Measurements from ENCODE around the gene SLC9A9.

SLC9A9 gene

GRCh38 chr3:143650827-143651226 lies 197.4 kb downstream of the SLC9A9 start:
- no peak for DNase-seq (ENCODE audit: low read depth)
- TF ChIP-seq POLR2A (IDR thresholded peaks at IDR 0.05; ENCODE audit: extremely low read depth, insufficient read length), result no peak
- TF ChIP-seq CTCF (IDR thresholded peaks at IDR 0.05; ENCODE audit: low read depth, low read length), result no peak
- TF ChIP-seq, protein P1, sequence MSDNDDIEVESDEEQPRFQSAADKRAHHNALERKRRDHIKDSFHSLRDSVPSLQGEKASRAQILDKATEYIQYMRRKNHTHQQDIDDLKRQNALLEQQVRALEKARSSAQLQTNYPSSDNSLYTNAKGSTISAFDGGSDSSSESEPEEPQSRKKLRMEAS (IDR thresholded peaks at IDR 0.05; ENCODE audit: low read depth, low read length), result no peak
- TF ChIP-seq MYC (IDR thresholded peaks at IDR 0.05; ENCODE audit: low read depth, low read length), result no peak
- no peak overlapping the region for H3K4me3 ChIP-seq (ENCODE audit: low read depth, low read length)

DNA sequence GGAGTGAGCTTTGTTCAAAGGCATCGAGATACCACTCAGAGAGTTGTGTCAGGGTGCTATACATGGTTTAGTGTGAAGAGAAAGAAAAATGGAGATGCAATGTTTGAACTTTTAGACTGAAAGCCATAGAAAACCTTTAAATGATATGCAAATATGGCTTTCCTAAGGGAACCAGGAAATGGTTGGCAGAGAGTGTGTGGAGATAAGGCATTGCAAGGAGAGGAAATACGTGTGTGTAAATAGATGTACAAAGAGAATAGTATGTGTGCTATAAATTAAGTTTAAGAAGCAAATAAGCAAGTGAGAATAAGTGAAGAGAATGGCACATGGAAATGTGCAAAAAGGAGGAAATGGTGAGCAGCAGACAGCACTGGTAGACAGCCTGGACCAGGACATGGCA lies 198.1 kb downstream of the SLC9A9 start:
- TF ChIP-seq MYC (IDR thresholded peaks at IDR 0.05; ENCODE audit: low read depth, low read length) (no peak), POLR2A (IDR thresholded peaks at IDR 0.05; ENCODE audit: extremely low read depth, insufficient read length) (no peak), CTCF (IDR thresholded peaks at IDR 0.05; ENCODE audit: low read depth, low read length) (no peak)
- TF ChIP-seq, protein P1 (IDR thresholded peaks at IDR 0.05; ENCODE audit: low read depth, low read length), result no peak

GRCh38 chr3:143648708-143649107 lies 199.6 kb downstream of the SLC9A9 start:
- TF ChIP-seq, protein P1 (IDR thresholded peaks at IDR 0.05; ENCODE audit: low read depth, low read length), result no peak
- no peak for TF ChIP-seq MYC (IDR thresholded peaks at IDR 0.05; ENCODE audit: low read depth, low read length)
- TF ChIP-seq POLR2A (IDR thresholded peaks at IDR 0.05; ENCODE audit: extremely low read depth, insufficient read length), result no peak
- TF ChIP-seq CTCF (IDR thresholded peaks at IDR 0.05; ENCODE audit: low read depth, low read length), result peak; percentile 52
- peak; percentile 14 for DNase-seq (ENCODE audit: low read depth)

More for the DNA sequence above, 198.1 kb downstream of the SLC9A9 start:
- DNase-seq (ENCODE audit: low read depth), result no peak
- H3K4me3 ChIP-seq (ENCODE audit: low read depth, low read length), result no peak overlapping the region

DNA sequence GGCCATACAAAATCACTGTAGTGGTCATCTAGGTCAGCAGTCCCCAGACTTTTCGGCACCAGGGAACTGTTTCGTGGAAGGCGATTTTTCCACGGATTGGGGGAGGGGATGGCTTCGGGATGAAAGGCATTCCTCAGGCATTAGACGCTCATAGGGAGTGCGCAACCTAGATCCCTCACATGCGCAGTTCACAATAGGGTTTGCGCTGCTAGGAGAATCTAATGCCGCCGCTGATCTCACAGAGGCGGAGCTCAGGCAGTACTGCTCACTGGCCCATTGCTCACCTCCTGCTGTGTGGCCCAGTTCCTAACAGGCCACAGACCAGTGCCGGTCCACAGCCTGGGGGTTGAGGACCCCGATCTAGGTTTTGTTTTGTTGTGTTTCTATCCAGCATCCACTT lies 200.1 kb downstream of the SLC9A9 start:
- DNase-seq (ENCODE audit: low read depth), result no peak
- no peak for TF ChIP-seq POLR2A (IDR thresholded peaks at IDR 0.05; ENCODE audit: extremely low read depth, insufficient read length)
- TF ChIP-seq, protein P1 (IDR thresholded peaks at IDR 0.05; ENCODE audit: low read depth, low read length), result no peak
- TF ChIP-seq MYC (IDR thresholded peaks at IDR 0.05; ENCODE audit: low read depth, low read length), result no peak
- H3K4me3 ChIP-seq (ENCODE audit: low read depth, low read length), result no peak overlapping the region

More at GRCh38 chr3:143648708-143649107, 199.6 kb downstream of the SLC9A9 start:
- no peak overlapping the region for H3K4me3 ChIP-seq (ENCODE audit: low read depth, low read length)

DNA sequence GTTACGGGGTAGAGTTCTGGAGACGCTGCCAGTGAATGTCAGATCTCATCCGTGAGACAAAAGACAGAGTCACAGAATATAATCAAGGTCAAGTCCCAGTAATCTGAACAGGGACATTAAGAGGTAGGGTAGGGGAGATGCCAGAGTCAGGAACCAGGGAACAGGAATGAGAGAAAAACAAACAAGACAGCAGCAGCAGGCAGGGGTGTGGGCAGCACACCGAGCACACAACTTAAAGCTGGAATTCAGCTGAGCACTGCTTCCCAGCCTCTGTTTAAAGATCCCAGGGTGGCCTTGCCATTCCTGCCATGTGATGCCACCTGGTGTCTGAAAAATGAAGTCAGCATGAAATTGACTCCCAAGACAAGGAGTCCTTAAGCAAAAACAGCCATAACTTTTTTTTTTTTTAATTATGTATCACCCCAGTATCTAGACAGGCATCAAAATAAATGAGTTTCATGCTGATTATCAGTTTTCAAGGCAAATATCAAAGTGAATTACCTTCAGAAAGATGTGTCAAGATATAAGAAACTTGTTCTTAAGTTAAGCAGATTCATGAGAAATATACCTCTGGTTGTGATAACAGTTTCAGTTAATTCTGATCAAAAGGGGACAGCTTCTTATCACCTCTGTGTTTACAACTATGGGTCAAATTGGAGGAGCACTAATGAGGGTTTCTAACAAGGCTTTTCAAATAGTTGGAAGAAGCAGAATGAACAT lies 203.7 kb downstream of the SLC9A9 start:
- no peak overlapping the region for H3K4me3 ChIP-seq (ENCODE audit: low read depth, low read length)
- TF ChIP-seq, protein P1 (IDR thresholded peaks at IDR 0.05; ENCODE audit: low read depth, low read length), result peak; percentile 19; the same call in 1 of the 2 replicates
- TF ChIP-seq MYC (IDR thresholded peaks at IDR 0.05; ENCODE audit: low read depth, low read length) (no peak), POLR2A (IDR thresholded peaks at IDR 0.05; ENCODE audit: extremely low read depth, insufficient read length) (no peak), CTCF (IDR thresholded peaks at IDR 0.05; ENCODE audit: low read depth, low read length) (peak; percentile 36)
- DNase-seq (ENCODE audit: low read depth), result peak; percentile 68

- H3K4me3 ChIP-seq (ENCODE audit: low read depth, low read length), result no peak overlapping the region
- no peak for DNase-seq (ENCODE audit: low read depth)
- TF ChIP-seq CTCF (IDR thresholded peaks at IDR 0.05; ENCODE audit: low read depth, low read length), result no peak
- no peak for TF ChIP-seq POLR2A (IDR thresholded peaks at IDR 0.05; ENCODE audit: extremely low read depth, insufficient read length)
- no peak for TF ChIP-seq MYC (IDR thresholded peaks at IDR 0.05; ENCODE audit: low read depth, low read length)
- TF ChIP-seq, protein P1 (IDR thresholded peaks at IDR 0.05; ENCODE audit: low read depth, low read length), result no peak
Measured at GRCh38 chr3:143643905-143644304, 204.4 kb downstream of the SLC9A9 start.

Measured in NB4 (cell line).